Prostate gland (tissue), 2 donors: ENCODE measurements around the gene ELOVL5. TPM values are rescaled to one million over a fixed set of nuclear protein-coding genes. Genes with fewer than 3 reads are reported as not detected.

ENCODE experiments used
- DNase-seq: peaks from one replicate; pipeline ENCODE4 v3.0.0-alpha.2; 2019; ENCODE audit warnings: low spot score
- H3K27ac ChIP-seq, 2 donors: fragments of 200-600 bp; sonication (generic); 2 replicates each; pipeline ENCODE4 v1.5.1; 2017 to 2019
- H3K27me3 ChIP-seq: fragments of 200-600 bp; sonication (generic); replicated peaks from 2 replicates; pipeline ENCODE4 v1.5.1; 2019; ENCODE audit not compliant: insufficient read depth
- H3K36me3 ChIP-seq, 2 donors: fragments of 200-600 bp; sonication (generic); 1 replicate in 1 of 2; 2 replicates in 1 of 2; pipeline versions ENCODE4 v1.5.1 to v1.8.1; 2017 to 2019
- H3K4me1 ChIP-seq: fragments of 200-600 bp; sonication (generic); replicated peaks from 2 replicates; pipeline ENCODE4 v1.5.1; 2019
- H3K4me3 ChIP-seq, 2 donors: fragments of 200-600 bp; sonication (generic); 2 replicates each; pipeline ENCODE4 v1.5.1; 2017 to 2019
- H3K9me3 ChIP-seq: fragments of 200-600 bp; sonication (generic); 2 replicates; pipeline ENCODE4 v1.5.1; 2017
- POLR2A ChIP-seq: fragments of 450-650 bp; IDR thresholded peaks from one replicate; pipeline ENCODE4 v1.6.1; 2016; ENCODE audit warnings: antibody characterized with exemption, mild to moderate bottlenecking
- POLR2AphosphoS5 ChIP-seq: sonication (generic); formaldehyde crosslinking; IDR thresholded peaks from one replicate; pipeline ENCODE4 v1.6.1; 2017; ENCODE audit warnings: antibody characterized with exemption
- WGBS: methylation state at CpG from one replicate; pipeline ENCODE4 v1.1.5; 2018; 5-methylcytosine and 5-hydroxymethylcytosine counted together
- intact Hi-C: fragments of 100-400 bp; cut with DNase I; formaldehyde crosslinking; loops from one replicate; pipeline ENCODE4 v1.14.2; 2022
- total RNA-seq, 2 donors: library from RNA; depleted of rRNA; stranded (reverse); fragments of >200 nt; gene quantifications; one replicate each; pipeline ENCODE4 v1.1.0, GENCODE V29; 2016
- TF ChIP-seq, protein P1 (sequence below), 4 experiments: fragments of 200-600 bp in 2 of 4; fragments of 450-650 bp in 2 of 4; sonication (generic) in 2 of 4; IDR thresholded peaks; 1 replicate in 3 of 4; 2 replicates in 1 of 4; pipeline ENCODE4 v1.5.1; 2016 to 2019; ENCODE audit warnings: antibody characterized with exemption in 4 of 4, mild to moderate bottlenecking in 2 of 4, moderate library complexity in 2 of 4

The ELOVL5 gene
- total RNA-seq, 2 donors from 2014 or later = 193 to 353 TPM

DNA sequence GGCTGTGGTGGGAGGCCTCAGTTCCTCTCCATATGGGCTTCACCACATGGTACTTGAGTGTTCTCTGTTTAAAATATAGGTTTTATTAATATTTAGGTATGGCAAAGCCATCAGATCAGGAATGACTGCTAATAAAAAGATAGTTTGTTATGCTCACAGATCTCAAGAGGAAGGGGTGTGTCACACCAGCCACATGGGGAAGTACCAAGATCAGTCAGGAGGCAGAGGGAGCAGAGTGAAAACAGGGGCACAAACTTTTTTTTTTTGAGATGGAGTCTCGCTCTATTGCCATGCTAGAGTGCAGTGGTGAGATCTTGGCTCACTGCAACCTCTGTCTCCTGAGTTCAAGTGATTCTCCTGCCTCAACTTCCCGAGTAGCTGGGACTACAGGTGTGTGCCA lies 108.0 kb downstream of the ELOVL5 start:
- intact Hi-C loops = no loop called here
- H3K9me3 ChIP-seq = no peaks in the 10 kb centered on the region
- H3K27me3 ChIP-seq = no peaks in the 10 kb centered on the region
- no peak overlapping the region for H3K27ac ChIP-seq
- no peak overlapping the region for H3K4me3 ChIP-seq
- TF ChIP-seq, protein P1, sequence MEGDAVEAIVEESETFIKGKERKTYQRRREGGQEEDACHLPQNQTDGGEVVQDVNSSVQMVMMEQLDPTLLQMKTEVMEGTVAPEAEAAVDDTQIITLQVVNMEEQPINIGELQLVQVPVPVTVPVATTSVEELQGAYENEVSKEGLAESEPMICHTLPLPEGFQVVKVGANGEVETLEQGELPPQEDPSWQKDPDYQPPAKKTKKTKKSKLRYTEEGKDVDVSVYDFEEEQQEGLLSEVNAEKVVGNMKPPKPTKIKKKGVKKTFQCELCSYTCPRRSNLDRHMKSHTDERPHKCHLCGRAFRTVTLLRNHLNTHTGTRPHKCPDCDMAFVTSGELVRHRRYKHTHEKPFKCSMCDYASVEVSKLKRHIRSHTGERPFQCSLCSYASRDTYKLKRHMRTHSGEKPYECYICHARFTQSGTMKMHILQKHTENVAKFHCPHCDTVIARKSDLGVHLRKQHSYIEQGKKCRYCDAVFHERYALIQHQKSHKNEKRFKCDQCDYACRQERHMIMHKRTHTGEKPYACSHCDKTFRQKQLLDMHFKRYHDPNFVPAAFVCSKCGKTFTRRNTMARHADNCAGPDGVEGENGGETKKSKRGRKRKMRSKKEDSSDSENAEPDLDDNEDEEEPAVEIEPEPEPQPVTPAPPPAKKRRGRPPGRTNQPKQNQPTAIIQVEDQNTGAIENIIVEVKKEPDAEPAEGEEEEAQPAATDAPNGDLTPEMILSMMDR (IDR thresholded peaks at IDR 0.05) = no peak
- TF ChIP-seq POLR2AphosphoS5 (no peak), POLR2A (no peak)
- no peak for DNase-seq
- no peaks in the 10 kb centered on the region for H3K36me3 ChIP-seq
- 87% methylated on average over 2 of the region's 2 CpGs for WGBS
- H3K4me1 ChIP-seq = no peaks in the 10 kb centered on the region

- H3K27me3 ChIP-seq = no peaks in the 10 kb centered on the region
- DNase-seq = no peak
- no peaks in the 10 kb centered on the region for H3K9me3 ChIP-seq
- 98% methylated on average over 3 of the region's 3 CpGs for WGBS
- no peak overlapping the region for H3K4me3 ChIP-seq
- intact Hi-C loops = no loop called here
- no peaks in the 10 kb centered on the region for H3K4me1 ChIP-seq
- TF ChIP-seq POLR2A (no peak), POLR2AphosphoS5 (no peak)
- TF ChIP-seq, protein P1 (IDR thresholded peaks at IDR 0.05) = no peak
- H3K27ac ChIP-seq = no peak overlapping the region
- H3K36me3 ChIP-seq = no peaks in the 10 kb centered on the region
These were observed 108.6 kb downstream of the ELOVL5 start for GRCh38 chr6:53240139-53240538.

- TF ChIP-seq, protein P1 (IDR thresholded peaks at IDR 0.05) = no peak
- Histone ChIP-seq H3K36me3 (no peaks in the 10 kb centered on the region), H3K27me3 (no peaks in the 10 kb centered on the region), H3K27ac (no peak overlapping the region), H3K9me3 (no peaks in the 10 kb centered on the region), H3K4me1 (no peaks in the 10 kb centered on the region), H3K4me3 (no peak overlapping the region)
- no peak for DNase-seq
- intact Hi-C loops = no loop called here
- 98% methylated on average over 3 of the region's 3 CpGs for WGBS
These were observed 109.2 kb downstream of the ELOVL5 start for GRCh38 chr6:53239526-53239925.

- no peaks in the 10 kb centered on the region for H3K36me3 ChIP-seq
- no peaks in the 10 kb centered on the region for H3K27me3 ChIP-seq
- no peak for DNase-seq
- H3K4me3 ChIP-seq = no peak overlapping the region
- no peaks in the 10 kb centered on the region for H3K9me3 ChIP-seq
- H3K27ac ChIP-seq = no peak overlapping the region
- WGBS = 83% methylated on average over 3 of the region's 3 CpGs
- no peaks in the 10 kb centered on the region for H3K4me1 ChIP-seq
- TF ChIP-seq POLR2AphosphoS5 = no peak
- TF ChIP-seq, protein P1 (IDR thresholded peaks at IDR 0.05) = no peak
- TF ChIP-seq POLR2A = no peak
- intact Hi-C loops = no loop called here
These were observed 110.4 kb downstream of the ELOVL5 start for GRCh38 chr6:53238311-53238710.

DNA sequence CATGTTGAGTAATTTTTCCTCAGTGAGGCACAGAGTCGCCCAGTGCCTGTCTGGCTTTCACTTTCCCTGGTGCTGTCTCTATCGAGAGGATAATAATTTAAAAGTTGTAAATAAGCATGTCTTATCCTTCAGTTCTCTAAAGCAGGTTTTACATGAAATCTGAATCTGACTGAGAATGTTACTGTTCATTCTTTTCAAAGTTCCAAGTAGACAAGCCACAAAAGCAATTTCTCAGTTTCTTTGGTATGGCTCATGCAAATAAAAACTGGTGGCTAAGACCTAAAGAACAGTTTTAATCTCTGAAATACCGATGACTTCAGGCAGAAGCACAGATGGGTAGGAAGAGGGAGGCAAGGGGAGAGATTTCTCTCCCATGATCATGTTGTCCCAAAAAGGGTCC lies 112.5 kb downstream of the ELOVL5 start:
- intact Hi-C loops = no loop called here
- TF ChIP-seq, protein P1 (IDR thresholded peaks at IDR 0.05) = no peak
- TF ChIP-seq POLR2A (no peak), POLR2AphosphoS5 (no peak)
- H3K4me1 ChIP-seq = no peaks in the 10 kb centered on the region
- no peaks in the 10 kb centered on the region for H3K36me3 ChIP-seq
- no peaks in the 10 kb centered on the region for H3K9me3 ChIP-seq
- WGBS = 62% methylated on average over 3 of the region's 3 CpGs
- H3K27me3 ChIP-seq = no peaks in the 10 kb centered on the region
- no peak overlapping the region for H3K4me3 ChIP-seq
- DNase-seq = no peak
- H3K27ac ChIP-seq = no peak overlapping the region
